ENCODE results near the gene NFYA.

NFYA gene

DNA sequence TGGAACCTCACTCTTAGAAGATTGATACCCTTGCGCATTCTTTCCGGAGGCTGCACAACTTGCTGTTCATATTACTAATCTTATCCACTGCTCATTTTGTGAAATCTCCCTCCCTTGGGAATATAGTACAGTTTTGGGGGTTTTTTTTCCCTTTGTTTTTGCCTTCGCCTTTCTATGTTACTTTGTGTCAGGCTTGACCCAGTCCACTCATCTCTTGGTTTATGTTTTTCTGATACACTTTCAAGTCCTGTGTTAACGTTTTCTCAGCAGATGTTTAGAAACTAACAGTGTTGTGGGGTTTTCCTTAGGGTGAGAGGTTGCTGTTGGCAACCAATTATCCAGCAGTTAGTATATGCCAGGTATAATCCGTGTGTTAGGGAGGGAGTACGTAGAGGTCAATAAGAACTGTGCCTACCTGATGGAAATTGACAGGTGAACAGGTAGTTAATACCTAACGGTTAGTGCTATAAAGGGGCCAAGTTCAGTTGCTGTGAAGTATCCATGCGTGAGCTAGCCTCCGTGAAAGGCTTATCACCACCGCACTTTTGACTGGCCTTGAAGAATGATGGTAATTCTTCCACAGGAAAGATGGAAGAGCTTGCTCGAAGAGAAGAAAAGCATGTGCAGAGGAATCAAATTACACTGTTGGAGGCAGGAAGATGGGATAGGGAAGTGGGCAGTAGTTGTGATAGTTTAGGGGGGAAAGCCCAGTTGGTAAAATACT lies 1.4 kb downstream of the NFYA start:
- Histone ChIP-seq H3K27ac (ENCODE audit: low read depth, low read length) (peak overlapping the region; percentile 94), H4K20me1 (ENCODE audit: control insufficient read depth, insufficient read depth, low read depth, low read length) (peaks cover 8% of the 10 kb centered on the region), H3K4me1 (ENCODE audit: control insufficient read depth, low read length) (peaks cover 52% of the 10 kb centered on the region), H3K4me3 (ENCODE audit: low read length) (peak overlapping the region; percentile 93), H3K36me3 (ENCODE audit: control insufficient read depth, low read length) (peaks cover 72% of the 10 kb centered on the region), H3K4me2 (ENCODE audit: low read length) (peak overlapping the region; percentile 99), H3K79me2 (ENCODE audit: control insufficient read depth, low read length) (peaks cover 73% of the 10 kb centered on the region), H3K9me3 (ENCODE audit: control insufficient read depth, insufficient read depth, low read length) (no peaks in the 10 kb centered on the region), H3K27me3 (ENCODE audit: control insufficient read depth, low read length) (no peaks in the 10 kb centered on the region), H3K9me2 (replicated peaks; ENCODE audit: control insufficient read depth, low read length) (no peaks in the 10 kb centered on the region), H3F3A (ENCODE audit: control insufficient read depth, insufficient read depth) (peaks cover 11% of the 10 kb centered on the region)
- TF ChIP-seq, protein P1, sequence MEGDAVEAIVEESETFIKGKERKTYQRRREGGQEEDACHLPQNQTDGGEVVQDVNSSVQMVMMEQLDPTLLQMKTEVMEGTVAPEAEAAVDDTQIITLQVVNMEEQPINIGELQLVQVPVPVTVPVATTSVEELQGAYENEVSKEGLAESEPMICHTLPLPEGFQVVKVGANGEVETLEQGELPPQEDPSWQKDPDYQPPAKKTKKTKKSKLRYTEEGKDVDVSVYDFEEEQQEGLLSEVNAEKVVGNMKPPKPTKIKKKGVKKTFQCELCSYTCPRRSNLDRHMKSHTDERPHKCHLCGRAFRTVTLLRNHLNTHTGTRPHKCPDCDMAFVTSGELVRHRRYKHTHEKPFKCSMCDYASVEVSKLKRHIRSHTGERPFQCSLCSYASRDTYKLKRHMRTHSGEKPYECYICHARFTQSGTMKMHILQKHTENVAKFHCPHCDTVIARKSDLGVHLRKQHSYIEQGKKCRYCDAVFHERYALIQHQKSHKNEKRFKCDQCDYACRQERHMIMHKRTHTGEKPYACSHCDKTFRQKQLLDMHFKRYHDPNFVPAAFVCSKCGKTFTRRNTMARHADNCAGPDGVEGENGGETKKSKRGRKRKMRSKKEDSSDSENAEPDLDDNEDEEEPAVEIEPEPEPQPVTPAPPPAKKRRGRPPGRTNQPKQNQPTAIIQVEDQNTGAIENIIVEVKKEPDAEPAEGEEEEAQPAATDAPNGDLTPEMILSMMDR (IDR thresholded peaks at IDR 0.05; ENCODE audit: low read depth, low read length, poor library complexity, severe bottlenecking) = no peak
- no peak for TF ChIP-seq EZH2phosphoT487 (IDR thresholded peaks at IDR 0.05; ENCODE audit: borderline replicate concordance, low read length)

DNA sequence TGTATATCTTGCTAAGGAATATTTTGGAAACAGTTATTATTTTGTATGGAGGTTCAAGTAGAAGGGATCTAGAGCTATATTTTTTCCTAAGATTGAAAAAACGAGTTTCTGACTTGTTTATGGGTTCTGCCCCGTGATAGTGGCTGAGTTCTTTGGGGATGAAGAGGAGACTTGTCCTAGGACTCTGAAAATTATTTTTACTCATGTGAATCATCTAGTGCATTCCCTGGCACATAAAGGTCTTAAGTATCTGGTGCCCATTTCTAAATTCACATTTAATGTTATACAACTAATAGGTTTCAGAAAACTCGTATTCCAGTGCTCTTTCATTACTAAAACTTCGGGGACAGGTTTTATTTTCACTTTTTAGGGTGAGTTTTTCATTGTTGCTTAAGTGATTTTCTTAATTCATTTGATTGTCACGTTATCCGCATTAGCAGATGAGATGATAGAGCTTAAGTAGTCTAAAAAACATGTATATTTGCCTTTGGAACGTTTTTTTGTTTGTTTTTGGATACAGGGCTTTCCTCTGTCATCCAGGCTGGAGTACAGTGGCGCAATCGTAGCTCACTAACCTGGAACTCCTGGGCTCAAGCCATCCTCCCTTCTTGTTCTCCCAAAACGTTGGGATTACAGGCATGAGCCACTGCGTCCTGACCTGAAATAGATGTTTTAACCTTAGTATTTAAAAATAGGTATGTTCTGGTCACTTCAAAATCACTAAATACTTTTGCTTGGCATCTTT lies 2.1 kb downstream of the NFYA start:
- Histone ChIP-seq H3K27ac (ENCODE audit: low read depth, low read length) (peak overlapping the region; percentile 94; the same call in 1 of the 2 replicates), H4K20me1 (ENCODE audit: control insufficient read depth, insufficient read depth, low read depth, low read length) (peaks cover 8% of the 10 kb centered on the region), H3K9me2 (replicated peaks; ENCODE audit: control insufficient read depth, low read length) (no peaks in the 10 kb centered on the region), H3F3A (ENCODE audit: control insufficient read depth, insufficient read depth) (peaks cover 11% of the 10 kb centered on the region), H3K4me2 (ENCODE audit: low read length) (peak overlapping the region; percentile 99), H3K36me3 (ENCODE audit: control insufficient read depth, low read length) (peaks cover 72% of the 10 kb centered on the region), H3K79me2 (ENCODE audit: control insufficient read depth, low read length) (peaks cover 81% of the 10 kb centered on the region), H3K9me3 (ENCODE audit: control insufficient read depth, insufficient read depth, low read length) (no peaks in the 10 kb centered on the region), H3K4me1 (ENCODE audit: control insufficient read depth, low read length) (peaks cover 60% of the 10 kb centered on the region), H3K4me3 (ENCODE audit: low read length) (peak overlapping the region; percentile 93), H3K27me3 (ENCODE audit: control insufficient read depth, low read length) (no peaks in the 10 kb centered on the region)
- no peak for TF ChIP-seq EZH2phosphoT487 (IDR thresholded peaks at IDR 0.05; ENCODE audit: borderline replicate concordance, low read length)
- TF ChIP-seq, protein P1 (IDR thresholded peaks at IDR 0.05; ENCODE audit: low read depth, low read length, poor library complexity, severe bottlenecking) = no peak

DNA sequence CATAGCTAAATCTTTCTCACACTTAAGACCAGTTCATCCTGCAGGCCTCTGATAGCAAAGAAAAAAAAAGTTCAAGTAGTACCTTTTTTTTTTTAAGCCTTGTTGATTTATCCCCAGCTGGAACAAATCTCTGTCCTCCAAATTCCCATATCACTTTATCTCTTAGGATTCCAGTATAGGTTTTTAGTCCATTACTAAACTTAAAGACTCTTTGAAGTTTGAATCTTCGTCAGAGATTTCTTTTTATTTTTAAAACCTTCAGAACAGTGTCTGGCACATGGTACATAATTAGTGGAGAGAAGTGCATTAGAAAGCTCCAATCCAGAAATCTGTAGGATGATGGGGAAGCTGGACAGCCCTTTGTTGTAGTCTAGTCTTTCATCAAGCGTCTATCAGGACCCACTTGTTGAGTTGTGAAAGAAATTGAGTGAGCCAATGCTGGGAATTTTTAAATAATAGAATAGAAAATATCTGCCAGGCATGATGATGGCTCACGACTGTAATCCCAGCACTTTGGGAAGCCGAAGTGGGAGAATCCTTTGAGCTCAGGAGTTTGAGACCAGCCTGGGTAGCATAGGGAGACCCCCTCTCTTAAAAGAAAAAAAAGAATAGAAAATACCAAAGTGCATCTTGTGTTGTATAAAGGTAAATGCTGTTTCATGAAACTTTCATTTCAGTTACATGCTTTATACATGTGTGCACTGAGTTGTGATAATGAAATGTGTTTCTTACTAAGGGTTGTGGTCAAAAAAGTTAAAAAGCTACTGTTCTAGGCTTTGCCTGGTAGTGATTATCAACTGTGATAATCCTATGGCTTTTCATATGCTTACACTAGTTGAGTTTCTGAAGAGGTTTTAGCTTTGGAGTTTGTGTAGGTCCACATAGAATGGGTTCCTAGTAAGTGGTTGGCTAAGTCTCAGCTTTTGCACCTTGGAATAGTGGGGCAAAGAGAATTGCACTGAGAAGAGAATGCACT lies 3.2 kb downstream of the NFYA start:
- Histone ChIP-seq H3K4me1 (ENCODE audit: control insufficient read depth, low read length) (peaks cover 65% of the 10 kb centered on the region), H3K27ac (ENCODE audit: low read depth, low read length) (peak overlapping the region; percentile 94; the same call in 1 of the 2 replicates), H3K4me3 (ENCODE audit: low read length) (peak overlapping the region; percentile 93), H3K4me2 (ENCODE audit: low read length) (peak overlapping the region; percentile 99), H3K27me3 (ENCODE audit: control insufficient read depth, low read length) (no peaks in the 10 kb centered on the region), H4K20me1 (ENCODE audit: control insufficient read depth, insufficient read depth, low read depth, low read length) (peaks cover 8% of the 10 kb centered on the region), H3K9me2 (replicated peaks; ENCODE audit: control insufficient read depth, low read length) (no peaks in the 10 kb centered on the region), H3K36me3 (ENCODE audit: control insufficient read depth, low read length) (peaks cover 72% of the 10 kb centered on the region), H3F3A (ENCODE audit: control insufficient read depth, insufficient read depth) (peaks cover 11% of the 10 kb centered on the region), H3K9me3 (ENCODE audit: control insufficient read depth, insufficient read depth, low read length) (no peaks in the 10 kb centered on the region), H3K79me2 (ENCODE audit: control insufficient read depth, low read length) (peaks cover 86% of the 10 kb centered on the region)
- TF ChIP-seq EZH2phosphoT487 (IDR thresholded peaks at IDR 0.05; ENCODE audit: borderline replicate concordance, low read length) = no peak
- TF ChIP-seq, protein P1 (IDR thresholded peaks at IDR 0.05; ENCODE audit: low read depth, low read length, poor library complexity, severe bottlenecking) = no peak
